ENCODE measurements around the gene IFNGR2.

The IFNGR2 gene, protein sequence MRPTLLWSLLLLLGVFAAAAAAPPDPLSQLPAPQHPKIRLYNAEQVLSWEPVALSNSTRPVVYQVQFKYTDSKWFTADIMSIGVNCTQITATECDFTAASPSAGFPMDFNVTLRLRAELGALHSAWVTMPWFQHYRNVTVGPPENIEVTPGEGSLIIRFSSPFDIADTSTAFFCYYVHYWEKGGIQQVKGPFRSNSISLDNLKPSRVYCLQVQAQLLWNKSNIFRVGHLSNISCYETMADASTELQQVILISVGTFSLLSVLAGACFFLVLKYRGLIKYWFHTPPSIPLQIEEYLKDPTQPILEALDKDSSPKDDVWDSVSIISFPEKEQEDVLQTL

DNA sequence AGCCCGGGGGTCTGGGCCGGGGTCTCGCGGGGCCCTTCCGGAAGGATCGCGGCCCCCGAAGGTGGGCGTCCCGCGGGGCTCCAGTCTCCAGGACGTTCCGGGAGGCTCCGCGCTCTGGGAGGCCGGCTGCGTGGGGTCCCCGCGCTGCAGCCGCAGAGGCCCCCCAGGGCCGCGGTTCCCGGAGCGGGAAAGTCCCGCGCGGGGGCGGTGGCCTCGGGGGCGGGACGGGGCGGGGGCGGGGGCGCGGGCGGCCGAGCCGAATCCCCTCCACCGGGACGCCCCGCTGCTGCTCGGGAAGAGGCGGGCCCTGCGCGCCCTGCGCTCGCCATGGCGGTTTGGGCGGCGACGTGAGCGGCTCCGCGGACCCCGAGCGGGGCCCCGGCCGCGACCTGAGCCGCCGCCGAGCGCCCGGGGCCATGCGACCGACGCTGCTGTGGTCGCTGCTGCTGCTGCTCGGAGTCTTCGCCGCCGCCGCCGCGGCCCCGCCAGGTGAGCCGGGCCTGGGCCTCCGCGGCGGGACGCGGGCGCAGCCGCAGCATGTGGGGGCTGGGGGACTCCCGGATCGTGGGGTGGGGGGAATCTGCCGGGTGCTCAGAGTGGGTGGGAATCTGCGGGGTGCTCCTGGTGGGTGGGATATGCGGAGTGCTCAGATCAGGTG lies at the start of gene IFNGR2:
IFNGR2 (plus strand) TSS at position 286 of the 658 bp plus-strand sequence; CDS start at position 417, 131 bp downstream.
- DNase-seq, result peak; percentile 60

DNA sequence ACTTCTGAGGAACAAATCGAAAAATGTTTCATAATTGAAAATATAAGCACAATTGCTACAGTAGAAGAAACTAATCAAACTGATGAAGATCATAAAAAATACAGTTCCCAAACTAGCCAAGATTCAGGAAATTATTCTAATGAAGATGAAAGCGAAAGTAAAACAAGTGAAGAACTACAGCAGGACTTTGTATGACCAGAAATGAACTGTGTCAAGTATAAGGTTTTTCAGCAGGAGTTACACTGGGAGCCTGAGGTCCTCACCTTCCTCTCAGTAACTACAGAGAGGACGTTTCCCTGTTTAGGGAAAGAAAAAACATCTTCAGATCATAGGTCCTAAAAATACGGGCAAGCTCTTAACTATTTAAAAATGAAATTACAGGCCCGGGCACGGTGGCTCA lies 47.9 kb upstream of the IFNGR2 start:
- DNase-seq, result no peak

DNA sequence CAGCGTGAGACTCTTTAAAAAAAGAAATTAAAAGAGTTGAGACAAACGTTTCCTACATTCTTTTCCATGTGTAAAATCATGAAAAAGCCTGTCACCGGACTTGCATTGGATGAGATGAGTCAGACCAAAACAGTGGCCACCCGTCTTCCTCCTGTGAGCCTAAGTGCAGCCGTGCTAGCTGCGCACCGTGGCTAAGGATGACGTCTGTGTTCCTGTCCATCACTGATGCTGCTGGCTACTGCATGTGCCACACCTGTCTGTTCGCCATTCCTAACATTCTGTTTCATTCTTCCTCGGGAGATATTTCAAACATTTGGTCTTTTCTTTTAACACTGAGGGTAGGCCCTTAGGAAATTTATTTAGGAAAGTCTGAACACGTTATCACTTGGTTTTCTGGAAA lies 47.2 kb upstream of the IFNGR2 start:
- DNase-seq, result no peak

DNA sequence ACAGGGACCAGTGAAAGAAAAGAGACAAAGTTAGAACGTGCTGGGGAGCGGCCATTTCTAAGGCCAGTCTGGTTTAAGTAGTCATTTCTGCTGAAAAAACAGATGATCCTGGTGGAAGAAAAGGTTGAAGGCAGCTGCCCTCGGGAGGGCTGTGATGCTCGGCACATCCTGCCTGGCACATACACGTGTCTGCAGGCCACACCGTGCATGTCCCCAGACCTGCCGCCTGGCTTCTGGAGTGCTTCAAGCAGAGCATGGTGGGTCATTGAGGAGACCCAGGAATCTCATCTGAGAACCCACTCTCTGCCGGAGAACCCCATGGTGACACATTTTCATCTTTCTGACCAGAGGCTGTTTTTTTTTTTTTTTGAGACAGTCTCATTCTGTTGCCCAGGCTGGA lies 46.0 kb upstream of the IFNGR2 start:
- no peak for DNase-seq

DNA sequence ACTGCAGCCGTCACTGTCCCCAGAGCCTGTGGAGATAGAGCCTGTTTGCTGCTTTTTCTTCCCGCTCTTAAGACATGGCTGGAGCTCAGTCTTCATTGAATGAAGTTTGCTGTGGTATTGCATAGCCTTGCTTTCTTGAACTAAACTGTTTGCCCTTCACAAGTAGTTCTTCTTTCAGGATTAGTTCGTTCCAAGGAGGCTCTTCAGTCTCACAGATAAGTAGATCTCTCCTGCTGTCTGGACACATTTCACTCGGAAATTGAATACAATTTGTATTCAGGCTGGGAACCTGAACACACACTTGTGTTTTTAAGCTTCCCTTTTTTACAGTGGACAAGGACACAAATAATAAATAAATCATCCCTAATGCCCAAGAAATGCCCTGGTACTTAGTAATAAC lies 43.8 kb upstream of the IFNGR2 start:
- no peak for DNase-seq

DNA sequence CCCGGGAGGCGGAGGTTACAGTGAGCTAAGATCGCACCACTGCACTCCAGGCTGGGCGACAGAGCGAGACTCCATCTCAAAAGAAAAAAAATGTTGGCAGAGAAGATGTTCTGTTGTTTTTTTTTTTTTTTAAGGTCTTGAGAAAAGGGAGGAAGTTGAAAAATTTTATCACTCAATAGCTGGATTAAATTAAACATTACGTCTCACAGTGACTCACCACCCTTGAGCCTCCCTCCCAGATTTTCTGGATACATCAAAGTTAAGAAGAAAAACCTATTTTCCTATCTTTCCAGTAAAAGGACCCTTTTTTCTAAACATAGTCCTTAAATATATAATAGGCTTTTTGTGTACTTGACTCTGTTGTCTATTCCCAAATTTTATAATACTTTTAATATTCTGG lies 42.9 kb upstream of the IFNGR2 start:
- peak; percentile 7 for DNase-seq

DNA sequence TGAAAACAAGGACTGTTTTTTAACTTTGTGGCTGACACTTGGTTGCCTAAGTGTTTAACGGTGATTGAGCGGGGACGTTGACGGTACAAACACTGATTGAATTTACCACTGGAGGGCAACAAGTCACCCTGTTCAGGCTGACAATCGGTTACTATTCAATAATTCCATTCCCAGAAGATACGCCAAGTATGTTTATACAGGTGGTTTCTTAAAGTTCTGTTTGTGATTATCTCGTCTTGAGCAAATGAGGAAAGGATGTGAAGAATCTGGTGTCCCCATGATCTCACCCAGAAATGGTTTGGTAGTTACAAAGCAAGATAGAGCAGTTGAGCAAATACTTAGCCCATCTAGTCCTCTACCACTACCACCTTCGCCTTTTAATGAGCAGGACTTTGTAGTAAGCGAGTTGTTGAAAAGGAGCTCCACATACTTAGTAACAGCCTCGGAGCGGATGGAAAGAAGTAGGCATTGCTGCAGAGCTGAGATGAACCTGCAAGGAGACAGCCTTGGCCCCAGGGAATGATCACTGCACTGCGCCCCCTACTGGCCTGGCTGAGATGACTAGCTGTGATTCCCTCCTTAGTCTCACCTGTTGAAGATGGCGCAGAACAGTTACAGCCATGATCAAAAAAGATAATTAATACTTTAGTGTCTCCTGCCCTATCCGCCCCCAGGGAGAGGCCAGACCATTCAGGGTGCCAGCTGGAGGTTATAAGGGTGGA lies 42.2 kb upstream of the IFNGR2 start:
- DNase-seq, result peak; percentile 85

DNA sequence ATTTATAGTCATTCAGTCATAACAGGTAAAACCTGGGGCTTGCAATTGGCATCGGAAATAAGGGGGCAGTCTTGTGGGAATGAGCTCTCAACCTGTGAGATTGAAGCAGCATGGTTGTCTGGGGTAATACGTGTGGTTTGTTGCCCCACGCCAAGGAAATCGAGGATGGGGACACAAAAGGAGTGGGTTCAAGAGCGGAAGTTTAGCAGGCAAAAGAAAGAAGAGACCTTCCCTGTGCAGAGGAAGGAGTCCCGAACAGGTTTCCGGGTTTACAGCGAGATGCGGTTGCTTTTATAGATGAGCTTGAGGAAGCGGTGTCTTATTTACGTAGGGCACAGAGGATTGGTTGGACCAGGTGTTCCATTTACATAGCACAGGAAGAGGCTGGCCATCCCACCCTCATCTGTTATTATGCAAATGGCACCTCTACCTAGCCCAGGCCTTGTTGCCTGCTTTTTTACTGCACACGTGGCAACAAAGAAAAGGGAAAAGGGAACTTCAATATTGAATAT lies 41.1 kb upstream of the IFNGR2 start:
- DNase-seq, result peak; percentile 78

DNA sequence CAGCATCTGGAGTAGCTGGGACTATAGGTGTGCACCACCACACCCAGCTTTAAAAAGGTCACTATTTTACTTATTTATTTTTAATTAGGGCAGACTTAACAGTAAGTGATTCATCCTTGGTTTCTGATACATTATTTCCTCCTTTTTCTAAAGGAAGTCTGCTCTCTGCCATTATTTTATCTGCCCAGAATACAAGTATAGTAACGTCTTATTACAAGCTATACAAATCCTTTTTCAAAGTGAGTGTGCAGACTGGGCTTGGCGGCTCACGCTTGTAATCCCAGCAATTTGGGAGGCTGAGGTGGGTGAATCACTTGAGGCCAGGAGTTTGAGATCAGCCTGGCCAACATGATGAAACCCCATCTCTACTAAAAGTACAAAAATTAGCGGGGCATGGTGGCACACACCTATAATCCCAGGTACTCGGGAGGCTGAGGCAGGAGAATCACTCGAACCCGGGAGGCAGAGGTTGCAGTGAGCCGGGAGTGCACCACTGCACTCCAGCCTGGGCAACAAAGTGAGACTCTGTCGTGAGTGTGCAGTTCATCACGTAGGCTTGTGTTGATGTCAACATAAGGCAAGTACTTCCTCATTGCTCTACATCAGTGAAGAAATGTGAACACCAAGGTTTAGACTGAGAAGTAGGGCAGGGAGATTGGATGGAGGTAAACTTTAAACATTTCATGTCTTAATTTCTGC lies 39.2 kb upstream of the IFNGR2 start:
- DNase-seq, result peak; percentile 36

DNA sequence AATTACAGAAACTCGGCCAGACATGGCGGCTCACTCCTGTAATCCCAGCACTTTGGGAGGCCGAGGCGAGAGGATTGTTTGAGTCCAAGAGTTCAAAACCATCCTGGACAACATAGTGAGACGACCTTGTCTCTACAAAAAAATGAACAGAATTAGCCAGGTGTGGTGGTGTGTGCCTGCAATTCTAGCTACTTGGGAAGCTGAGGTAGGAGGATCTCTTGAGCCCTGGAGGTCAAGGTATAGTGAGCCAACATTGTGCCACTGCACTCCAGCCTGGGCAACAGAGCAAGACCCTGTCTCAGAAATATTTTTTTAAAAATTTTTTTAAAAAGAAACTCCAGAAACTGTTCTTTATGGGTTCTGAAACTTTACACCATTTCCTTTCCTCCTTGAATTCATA lies 38.4 kb upstream of the IFNGR2 start:
- no peak for DNase-seq

DNA sequence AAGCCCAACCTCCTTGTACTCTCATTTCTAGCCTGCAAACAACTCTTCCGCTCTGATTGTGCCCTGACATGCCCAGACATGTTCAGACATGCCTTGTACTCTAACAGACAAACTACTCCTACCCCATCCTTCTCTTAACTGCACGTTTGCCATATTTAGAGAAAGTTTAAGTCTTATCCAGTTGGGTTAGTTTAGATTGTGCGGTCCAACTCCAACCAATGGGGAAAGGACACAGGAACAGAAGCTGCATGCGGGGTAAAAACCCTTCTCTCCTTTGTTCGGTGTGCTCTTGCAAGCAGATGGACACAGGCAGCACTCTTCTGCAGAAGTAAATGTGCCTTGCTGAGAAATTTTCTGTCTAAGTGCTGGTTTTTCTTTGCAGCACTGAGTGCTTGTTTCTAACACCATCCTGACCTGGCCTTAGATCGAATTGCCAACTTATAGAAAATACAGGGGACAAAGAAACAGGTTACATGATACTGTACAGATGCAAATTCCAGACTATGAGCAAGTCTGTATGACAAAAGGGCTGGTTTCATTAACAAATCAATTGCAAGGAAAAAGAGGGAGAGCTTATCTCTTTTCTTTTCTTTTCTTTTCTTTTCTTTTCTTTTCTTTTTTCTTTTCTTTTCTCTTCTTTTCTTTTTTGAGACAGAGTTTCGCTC lies 35.8 kb upstream of the IFNGR2 start:
- DNase-seq, result peak; percentile 29

DNA sequence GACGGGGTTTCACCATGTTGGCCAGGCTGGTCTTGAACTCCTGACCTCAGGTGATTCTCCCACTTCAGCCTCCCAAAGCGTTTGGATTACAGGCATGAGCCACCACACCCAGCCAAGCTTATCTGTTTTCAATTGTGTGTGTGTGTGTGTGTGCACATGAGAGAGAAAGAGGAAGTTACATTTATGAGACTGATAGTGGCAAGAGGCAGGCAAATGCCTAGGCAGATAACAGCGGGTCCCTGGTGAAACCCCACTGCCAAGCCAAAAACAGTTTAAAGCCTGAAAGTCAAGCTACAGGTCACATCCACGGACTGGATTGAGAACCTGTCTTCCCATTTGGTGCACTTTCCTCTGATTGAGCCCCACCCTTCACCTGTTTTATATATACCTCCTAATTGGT lies 35.1 kb upstream of the IFNGR2 start:
- no peak for DNase-seq

DNA sequence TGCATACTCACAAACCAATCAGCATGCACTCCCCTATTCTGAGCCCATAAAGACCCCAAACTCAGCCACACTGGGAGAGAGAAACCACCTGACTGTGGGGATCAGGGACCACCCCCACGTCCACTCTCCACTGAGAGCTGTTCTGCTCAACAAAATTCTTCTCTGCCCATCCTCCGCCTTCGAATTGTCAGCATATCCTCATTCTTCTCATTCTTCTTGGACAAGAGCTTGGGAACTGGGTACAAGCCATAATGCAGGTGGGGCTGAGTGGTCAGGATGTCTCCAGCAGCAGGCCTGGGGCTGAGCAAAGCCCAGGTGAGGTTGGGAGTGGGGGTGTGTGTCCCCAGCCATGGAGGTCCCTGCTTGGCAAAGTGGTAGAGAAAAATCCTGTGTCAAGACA lies 34.6 kb upstream of the IFNGR2 start:
- DNase-seq, result no peak

DNA sequence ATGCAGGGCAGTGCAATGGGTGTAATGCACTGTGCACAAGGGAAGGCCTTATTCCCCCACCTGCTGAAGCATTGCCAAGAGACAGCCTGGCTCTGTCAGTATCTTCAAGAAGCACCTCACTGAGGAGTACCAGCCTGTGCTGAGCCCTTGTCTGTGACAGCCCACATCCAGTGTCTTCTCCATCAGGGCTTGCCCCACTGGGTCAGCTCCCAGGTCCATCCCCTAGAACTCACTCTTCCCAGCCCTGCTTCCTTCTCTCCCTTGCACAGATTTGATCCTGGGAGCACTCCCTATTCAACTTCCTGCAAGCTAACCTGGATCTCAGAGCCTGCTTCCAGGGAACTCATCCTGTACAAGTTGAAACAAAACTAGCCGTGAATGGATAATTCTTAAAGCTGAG lies 33.6 kb upstream of the IFNGR2 start:
- no peak for DNase-seq

DNA sequence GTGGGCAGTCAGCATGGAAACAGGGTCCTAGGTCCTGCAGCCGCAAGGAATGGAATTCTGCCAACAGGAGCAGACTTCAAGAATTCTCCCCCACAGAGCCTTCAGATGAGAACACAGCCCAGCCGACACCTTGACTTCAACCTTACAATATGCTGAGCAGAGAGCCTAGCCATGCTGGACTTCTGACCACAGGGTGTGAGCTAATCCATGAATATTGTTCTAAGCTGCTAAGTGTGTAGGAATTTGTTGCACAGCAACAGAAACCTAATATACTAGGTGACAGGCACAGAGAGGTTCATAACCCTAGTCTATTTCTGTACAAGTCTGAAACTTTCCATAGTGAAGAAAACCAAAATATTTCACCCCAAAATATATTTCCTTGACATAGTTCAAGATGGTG lies 32.9 kb upstream of the IFNGR2 start:
- DNase-seq, result no peak

DNA sequence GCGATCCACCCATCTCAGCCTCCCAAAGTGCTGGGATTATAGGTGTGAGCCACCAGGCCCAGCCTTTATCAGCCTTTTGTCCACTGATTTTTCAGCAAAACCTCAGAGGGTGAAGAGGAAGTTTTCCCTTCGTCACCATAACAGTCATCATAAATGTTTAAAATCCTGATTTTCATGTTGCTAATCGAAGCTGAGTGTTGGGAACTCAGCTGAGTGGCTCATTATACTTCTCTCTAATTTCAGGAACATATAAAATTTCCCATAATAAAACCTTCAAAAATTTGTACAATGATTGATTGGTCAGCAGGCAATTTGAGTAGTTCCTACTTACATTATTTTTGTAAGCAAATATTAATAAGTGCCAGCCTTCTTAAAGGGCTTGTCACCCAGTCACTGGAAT lies 31.8 kb upstream of the IFNGR2 start:
- DNase-seq, result no peak

DNA sequence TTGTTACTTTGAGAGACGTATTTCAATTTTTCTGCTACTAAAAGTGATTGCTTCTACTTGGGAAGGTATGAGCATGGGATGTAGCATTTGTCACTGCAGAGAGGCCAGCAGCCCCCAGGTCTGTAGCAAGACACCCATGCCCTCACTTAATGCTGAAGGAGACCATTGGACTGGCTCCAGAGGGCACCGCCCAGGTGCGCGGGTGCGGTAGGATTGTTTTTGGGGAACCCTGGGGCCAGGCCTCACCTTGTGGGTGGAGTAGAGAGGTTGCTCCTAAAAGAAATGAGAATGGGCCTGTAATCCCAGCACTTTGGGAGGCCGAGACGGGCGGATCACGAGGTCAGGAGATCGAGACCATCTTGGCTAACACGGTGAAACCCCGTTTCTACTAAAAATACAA lies 30.6 kb upstream of the IFNGR2 start:
- no peak for DNase-seq

DNA sequence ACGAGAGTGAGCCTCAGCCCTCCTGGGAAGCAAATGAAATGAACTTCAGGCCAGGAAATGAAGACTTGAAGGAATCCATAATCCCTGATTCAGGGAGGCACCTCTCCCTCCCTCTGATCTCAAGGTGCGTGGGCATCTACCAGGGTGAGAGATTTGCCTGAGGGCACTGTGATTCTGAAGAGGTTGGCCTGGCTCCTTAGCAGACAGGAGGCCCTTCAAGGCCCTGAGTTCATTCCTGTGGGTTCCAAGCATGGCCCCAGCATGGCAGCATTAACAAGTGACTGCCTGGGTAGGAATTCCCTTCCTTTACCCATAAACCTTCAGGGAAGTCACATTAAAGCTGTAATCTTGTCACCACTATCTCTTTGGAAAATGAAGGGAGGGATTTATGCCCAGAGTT lies 29.8 kb upstream of the IFNGR2 start:
- no peak for DNase-seq

DNA sequence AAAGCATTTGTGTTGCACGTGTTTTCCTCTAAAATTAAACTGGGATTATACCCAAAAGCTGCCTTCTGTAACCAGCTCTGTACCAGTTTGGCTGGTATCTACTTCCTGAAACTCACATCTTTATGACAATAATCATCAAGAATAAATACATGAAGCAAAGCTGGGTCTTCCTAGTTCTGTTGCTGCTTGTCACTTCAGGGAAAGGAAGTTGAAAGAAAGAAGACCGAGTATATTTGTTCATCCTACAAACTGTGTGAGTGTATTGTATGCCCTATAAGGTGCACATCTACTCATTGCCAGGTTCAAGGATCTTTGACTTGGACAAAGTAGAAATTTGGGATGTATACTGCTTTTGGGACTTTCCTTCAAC lies 29.1 kb upstream of the IFNGR2 start:
- no peak for DNase-seq

DNA sequence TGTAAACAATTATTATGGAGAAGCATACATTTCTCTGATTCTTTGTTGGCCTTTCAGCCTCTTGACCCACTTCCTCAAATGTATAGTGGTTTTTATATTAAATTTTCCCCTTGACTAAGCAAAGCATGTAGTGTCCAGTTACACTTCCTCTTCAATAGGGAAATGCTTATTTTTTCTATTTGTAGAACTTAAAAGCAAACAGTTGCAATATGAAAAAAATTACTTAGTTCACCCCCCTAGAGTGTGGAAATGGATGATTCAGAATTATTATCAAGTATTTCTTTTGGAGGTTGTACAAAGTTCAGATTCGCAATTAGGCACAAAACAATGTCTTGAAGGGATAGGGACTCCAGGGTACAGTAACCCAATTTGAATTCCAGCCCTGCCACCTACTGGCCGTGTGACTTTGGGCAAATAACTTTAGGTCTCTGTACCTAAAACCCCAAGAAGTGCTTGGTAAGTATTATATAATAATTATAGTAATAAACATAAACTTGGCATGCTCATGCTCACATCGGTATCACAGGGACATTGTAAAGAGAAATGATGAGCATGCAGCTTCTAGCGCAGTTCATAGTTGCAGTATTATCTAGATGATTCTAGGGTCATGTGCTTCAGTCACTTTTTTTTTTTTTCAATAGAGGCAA lies 28.6 kb upstream of the IFNGR2 start:
- peak; percentile 67 for DNase-seq

DNA sequence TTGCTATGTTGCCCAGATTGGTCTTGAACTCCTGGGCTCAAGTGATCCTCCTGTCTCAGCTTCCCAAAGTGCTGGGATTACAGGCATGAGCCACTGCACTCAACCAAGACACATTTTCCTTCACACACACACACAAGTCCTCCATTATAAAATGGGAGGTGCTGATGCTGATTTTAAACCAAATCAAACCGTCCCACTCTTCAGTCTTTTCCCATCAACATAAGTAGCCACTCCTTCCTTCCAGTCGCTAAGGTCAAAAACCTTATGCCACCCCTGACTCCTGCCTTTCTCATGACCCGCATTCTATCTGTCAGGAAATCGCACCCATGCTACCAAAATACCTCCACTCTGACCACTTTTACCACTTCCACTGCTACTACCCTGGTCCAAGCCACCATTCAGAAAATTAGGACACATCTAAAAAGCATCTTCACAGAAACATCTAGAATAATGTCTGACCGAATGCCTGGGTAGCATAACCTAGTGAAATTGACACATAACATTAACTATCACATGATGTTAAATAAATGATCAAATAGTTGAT lies 28.0 kb upstream of the IFNGR2 start:
- DNase-seq, result no peak

Data from DMS53 (cell line).